Stimulated activated naive CD8-positive, alpha-beta T cell treated with anti-CD3 and anti-CD28 coated beads, Interleukin-15, Interleukin-2, amounts not matched to agents 100 ng/mL and 50 ng/mL, for 24 hours (primary cell): ENCODE data around the gene TBCB.
"Not testable (repeated sequence)": the region's sequence is repeated elsewhere in the genome, so short reads cannot be mapped to it uniquely, and the experiment has no call there.

Experiments
- H3K27ac Mint-ChIP-seq: one replicate; pipeline ENCODE4 v1.8.0; 2021; ENCODE audit warnings: mild to moderate bottlenecking, mixed read lengths
- H3K27me3 Mint-ChIP-seq: one replicate; pipeline ENCODE4 v1.8.0; 2021; ENCODE audit warnings: mixed read lengths
- H3K36me3 Mint-ChIP-seq: one replicate; pipeline ENCODE4 v1.8.0; 2021; ENCODE audit warnings: low read depth, mixed read lengths
- H3K4me1 Mint-ChIP-seq: one replicate; pipeline ENCODE4 v1.8.0; 2021; ENCODE audit warnings: low read depth, mixed read lengths
- H3K4me3 Mint-ChIP-seq: one replicate; pipeline ENCODE4 v1.8.0; 2021; ENCODE audit warnings: mild to moderate bottlenecking, mixed read lengths
- H3K9me3 Mint-ChIP-seq: one replicate; pipeline ENCODE4 v1.8.0; 2021; ENCODE audit warnings: mixed read lengths

Gene TBCB

DNA sequence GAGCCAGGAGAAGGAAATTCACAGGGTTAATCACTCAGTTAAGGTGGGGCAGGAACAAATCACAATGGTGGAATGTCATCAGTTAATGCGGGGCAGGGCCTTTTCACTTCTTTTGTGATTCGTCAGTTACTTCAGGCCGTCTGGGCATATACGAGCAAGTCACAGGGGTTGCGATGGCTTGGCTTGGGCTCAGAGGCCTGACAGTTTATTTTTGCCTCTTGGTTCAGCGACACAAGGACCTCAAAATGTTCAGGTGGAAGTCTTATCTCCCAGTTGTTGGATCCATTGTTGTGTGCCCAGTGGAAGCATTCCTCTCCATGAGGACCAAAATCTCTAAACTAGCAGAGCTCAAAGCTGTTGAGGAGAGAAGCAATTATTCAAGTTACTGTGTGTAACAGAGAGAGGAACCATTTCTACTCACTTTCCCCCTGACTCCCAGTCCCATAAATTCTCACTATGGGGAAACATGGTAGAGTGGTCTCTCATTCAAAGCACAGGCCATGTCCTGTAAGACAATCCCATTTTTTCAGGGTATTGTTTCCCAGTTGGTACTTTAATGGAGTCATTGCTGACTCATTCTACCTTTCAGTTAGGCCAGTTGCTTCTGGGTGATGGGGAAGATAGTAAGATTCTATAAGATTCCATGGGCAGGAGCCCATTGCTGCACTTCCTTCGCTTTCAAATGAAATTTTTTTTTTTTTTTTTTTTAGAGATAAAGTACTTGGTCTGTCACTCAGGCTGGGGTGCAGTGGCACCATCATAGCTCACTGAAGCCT, 45.7 kb downstream of the TBCB start:
- Mint-ChIP-seq H3K4me1 (no peaks in the 10 kb centered on the region), H3K27me3 (no peaks in the 10 kb centered on the region), H3K9me3 (no peaks in the 10 kb centered on the region), H3K27ac (no peak overlapping the region), H3K4me3 (no peak overlapping the region), H3K36me3 (no peaks in the 10 kb centered on the region)

DNA sequence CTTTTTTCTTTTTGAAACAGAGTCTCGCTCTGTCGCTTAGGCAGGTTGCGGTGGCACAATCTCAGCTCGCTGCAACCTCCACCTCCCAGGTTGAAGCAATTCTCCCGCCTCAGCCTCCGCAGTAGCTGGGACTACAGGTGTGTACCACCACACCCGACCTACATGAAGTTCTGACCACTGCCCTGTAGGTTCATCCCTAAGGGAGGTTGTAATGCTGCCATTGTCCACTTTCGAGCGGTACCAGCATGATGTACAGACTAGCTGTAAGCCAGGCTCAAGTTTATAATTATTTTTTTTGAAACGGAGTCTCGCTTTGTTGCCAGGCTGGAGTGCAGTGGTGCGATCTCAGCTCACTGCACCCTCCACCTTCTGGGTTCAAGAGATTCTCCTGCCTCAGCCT, 48.5 kb downstream of the TBCB start:
- H3K4me3 Mint-ChIP-seq: no peak overlapping the region
- no peaks in the 10 kb centered on the region for H3K36me3 Mint-ChIP-seq
- no peak overlapping the region for H3K27ac Mint-ChIP-seq

DNA sequence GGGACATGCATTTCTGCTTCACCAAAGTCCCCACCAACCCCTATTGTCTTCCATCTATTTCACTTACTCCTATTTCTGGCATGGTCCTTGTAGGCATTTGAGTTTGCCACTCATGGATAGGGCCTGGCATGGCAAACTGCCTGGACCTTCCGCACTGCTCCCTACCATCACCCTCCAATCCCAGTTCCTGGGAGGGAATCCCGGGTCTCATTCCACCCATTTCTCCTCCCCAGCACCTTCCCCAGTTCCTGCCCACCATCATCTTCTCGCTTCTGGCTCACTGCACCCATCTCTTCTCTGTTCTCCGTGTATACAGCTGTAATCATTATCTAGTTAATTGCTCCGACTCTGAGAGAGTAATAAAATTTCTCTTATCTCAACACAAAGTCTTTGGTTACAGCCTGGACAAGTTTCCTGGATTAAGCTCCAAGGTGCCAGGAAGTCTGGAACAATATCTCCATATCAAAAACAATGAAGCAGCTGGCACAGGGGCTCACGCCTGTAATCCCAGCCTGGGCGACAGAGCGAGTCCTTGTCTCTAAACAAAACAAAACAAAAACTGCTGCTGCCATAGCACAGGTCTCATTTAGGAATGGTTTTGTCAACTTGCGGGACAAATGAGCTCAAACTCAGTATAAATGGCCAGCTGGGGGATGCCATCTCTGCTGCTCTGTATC, 54.0 kb downstream of the TBCB start:
- no peak overlapping the region for H3K4me3 Mint-ChIP-seq
- no peak overlapping the region for H3K27ac Mint-ChIP-seq
- no peaks in the 10 kb centered on the region for H3K36me3 Mint-ChIP-seq
- H3K9me3 Mint-ChIP-seq: no peaks in the 10 kb centered on the region
- no peaks in the 10 kb centered on the region for H3K27me3 Mint-ChIP-seq
- H3K4me1 Mint-ChIP-seq: peaks cover 7% of the 10 kb centered on the region

More for the DNA sequence above, 48.5 kb downstream of the TBCB start:
- Mint-ChIP-seq H3K9me3 (no peaks in the 10 kb centered on the region), H3K4me1 (no peaks in the 10 kb centered on the region), H3K27me3 (no peaks in the 10 kb centered on the region)

DNA sequence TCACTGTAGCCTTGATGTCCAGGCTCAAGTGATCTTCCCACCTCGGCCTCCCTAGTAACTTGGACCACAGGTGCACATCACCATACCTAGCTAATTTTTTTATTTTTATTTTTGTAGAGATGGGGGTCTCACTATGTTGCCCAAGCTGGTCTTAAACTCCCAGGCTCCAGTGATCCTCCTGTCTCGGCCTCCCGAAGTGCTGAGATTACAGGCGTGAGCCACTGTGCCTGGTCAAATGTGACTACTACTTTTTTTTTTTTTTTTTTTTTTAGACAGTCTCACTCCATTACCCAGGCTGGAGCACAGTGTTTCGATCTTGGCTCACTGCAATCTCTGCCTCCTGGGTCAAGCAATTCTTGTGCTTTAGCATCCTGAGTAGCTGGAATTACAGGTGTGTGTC, 57.6 kb downstream of the TBCB start:
- no peaks in the 10 kb centered on the region for H3K36me3 Mint-ChIP-seq
- no peaks in the 10 kb centered on the region for H3K9me3 Mint-ChIP-seq
- no peaks in the 10 kb centered on the region for H3K27me3 Mint-ChIP-seq

DNA sequence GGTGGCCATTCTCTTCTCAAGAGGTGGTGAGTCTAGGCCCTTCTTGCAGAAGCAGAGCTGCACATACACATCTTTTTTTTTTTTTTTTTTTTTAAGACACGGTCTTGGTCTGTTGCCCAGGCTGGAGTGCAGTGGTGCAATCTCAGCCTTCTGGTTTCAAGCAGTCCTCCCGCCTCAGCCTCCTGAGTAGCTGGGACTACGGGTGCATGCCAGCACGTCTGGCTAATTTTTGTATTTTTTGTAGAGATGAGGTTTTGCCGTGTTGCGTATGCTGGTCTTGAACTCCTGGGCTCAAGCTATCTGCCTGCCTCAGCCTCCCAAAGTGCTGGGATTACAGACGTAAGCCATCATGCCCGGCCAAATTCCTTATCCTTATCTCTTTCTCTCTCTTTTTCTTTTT, 58.6 kb downstream of the TBCB start:
- peaks cover 10% of the 10 kb centered on the region for H3K4me1 Mint-ChIP-seq
- H3K27ac Mint-ChIP-seq, H3K9me3 Mint-ChIP-seq, H3K36me3 Mint-ChIP-seq, H3K27me3 Mint-ChIP-seq, H3K4me3 Mint-ChIP-seq: not testable (repeated sequence)

More for the DNA sequence above, 57.6 kb downstream of the TBCB start:
- peaks cover 10% of the 10 kb centered on the region for H3K4me1 Mint-ChIP-seq
- H3K27ac Mint-ChIP-seq: no peak overlapping the region
- H3K4me3 Mint-ChIP-seq: no peak overlapping the region
